DMS153 (cell line): ENCODE measurements around the gene TRIP13.
"Not testable (repeated sequence)": the region's sequence is repeated elsewhere in the genome, so short reads cannot be mapped to it uniquely, and the experiment has no call there.

ENCODE experiments used
- DNase-seq: peaks from one replicate; lab custom pipeline; 2025; lab: John Stamatoyannopoulos, UW

The TRIP13 gene

DNA sequence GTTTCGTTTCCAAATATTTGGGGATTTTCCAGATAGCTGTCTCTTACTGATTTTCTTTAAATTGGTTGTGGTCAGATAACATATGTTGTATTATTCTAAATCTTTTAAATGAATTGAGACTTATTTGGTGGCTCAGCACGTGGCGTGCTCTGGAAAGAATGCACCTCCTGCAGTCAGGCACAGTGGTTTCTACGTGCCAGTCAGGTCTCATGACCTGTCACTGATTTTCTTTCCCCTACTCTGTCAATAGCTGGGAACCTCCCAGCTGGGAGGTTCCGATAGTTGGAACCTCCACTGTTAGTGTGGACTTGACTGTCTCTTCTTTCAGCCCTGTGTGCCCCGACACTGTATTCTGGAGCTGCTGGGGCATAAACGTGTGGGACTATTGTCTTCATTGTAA, 27.6 kb downstream of the TRIP13 start:
- no peak for DNase-seq

DNA sequence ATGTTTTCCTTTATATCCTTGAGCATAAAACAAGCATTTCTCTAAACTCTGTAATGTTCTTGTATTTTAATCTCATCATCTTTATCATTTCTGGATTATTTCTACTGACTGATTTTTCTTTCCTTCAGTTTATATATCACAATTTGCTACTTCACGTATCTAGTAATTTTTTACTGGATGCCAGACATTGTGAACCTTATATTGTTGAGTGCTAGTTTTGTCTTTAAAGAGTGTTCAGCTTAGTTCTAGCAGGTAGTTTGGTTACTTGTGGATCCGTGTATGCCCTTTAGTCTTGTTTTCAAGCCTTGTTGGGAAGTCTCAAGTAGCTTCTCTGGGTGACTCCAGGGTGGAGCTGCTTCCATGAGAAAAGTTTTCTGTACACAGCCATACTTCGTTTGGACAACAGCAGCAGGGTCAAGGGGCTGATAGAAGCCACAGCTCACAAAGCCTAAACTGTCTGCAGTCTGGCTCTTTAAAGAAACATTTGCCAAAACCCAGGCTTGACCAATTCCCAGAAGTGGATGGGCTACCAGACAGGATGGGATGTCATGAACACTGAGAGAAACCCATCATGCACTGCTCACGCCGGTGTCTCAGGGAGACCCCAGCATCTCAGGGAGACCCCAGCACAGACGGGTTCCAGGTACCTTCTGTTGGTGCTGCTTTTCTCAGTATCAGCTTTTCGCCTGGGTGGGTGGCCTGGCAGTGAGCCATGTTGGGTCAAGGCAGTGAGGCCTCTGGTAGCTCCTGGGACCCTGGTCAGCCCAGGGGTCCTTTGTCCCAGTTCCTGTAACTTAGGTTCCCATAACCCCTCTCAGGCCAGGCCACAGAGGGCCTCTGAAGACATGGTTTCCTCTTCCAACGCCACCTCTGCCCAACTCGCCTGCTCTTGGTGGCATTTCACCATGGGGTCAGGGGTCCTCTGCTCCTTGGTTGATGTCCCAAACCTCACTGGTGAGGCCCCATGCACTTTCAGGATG, 29.1 kb downstream of the TRIP13 start:
- no peak for DNase-seq

DNA sequence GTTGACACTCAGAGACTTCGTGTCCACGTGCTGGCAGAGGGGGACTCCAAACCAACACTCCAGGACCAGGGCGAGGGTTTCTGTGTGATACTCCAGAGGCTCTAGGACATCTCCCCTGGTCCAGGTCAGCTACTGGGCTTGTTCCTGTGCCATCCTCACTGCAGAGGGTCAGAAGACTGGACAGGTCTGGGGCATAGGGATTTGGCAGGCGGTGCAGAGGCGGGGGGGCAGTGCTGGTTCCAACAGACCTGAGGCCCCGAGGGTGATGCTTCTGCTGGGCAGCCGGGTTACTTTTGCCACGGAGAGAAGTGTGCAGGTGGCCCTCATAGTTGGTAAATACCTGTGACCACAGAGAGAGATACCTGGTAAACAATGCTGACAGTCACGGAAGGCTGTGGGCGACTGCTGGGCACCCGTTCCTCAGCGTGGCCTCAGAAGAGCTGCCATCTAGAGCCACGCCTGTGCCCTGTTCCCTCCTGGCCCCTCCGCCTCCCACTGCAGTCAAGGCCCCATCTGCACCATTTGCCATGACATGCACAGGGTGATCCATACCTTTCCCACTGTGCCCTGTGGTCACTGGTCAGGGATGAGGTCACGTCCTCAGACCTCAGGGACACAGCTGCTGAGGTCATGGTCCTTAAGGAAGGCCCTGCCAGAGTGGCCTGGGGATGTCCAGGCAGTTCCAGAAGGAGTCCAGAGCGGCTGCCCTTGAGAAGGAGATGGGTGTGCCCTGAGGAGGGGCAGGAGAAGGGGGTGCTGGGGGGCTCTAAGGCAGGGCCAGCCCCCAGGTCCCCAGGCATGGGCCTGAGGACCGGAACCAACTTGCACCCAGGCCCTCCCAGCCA, 30.0 kb downstream of the TRIP13 start:
- DNase-seq = no peak

DNA sequence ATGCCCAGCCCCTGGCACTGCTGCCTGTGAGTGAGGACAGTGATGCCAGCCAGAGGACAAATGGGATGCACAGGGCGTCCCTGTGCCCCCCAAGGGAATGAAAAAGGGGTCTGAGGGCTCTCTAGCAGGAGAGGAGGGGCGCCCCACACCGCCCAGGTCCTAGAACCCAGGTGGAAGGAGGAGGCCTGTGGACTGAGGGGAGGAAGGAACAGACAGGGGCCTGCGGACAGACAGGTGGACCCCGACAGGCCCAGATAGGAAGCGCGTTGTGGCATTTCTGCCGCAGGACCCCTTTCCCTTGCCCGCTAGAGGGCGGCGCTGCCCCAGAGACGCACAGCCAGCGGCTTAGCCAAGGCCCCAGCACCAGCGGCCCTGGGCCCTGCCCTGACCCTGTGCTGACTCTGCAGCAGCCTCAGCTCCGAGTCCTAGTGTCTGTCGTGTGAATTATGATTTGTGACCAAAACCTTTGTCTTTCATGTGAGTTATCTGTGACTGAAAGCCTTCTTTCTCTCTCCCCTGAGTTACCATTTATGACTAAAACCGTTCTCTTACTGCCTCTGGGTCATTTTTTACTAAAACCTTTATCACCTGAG, 30.7 kb downstream of the TRIP13 start:
- DNase-seq = peak; percentile 54

DNA sequence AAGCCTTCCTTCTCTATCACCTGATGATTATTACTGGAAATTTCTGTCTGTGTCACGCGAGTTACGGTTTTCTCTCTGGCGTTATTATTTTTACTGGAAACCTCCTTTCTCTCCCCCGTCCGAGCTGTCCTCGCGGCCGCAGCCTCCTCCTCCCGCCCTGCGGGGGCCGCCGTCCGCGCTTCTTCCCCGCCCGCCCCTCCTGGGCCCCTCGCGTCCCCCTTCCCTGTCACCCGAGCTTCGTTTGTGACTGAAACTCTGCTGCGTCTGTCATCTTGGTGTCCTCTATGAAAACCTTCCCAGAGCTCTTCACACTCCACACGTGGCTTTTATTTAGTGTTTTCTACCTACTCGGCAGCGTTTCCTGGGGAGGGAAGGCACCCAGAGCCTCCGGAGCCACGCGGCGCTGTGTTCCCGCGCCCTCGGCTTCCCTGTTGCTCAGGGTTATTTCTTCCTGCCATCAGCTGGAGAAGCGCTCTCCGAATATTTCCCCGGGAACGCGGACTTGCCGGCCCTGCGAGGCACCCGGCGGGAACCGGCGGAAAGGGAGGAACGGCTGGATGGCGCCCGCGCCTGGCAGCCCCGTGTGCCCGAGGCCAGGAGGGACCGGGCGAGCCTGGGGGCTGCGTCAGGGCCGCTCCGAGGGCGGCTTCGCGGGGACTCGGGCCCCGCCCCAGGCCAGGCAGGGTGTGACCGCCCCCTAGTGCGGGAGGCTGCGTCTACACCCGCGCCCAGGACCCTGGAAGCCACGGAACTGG, 33.9 kb downstream of the TRIP13 start:
- peak; percentile 35 for DNase-seq

DNA sequence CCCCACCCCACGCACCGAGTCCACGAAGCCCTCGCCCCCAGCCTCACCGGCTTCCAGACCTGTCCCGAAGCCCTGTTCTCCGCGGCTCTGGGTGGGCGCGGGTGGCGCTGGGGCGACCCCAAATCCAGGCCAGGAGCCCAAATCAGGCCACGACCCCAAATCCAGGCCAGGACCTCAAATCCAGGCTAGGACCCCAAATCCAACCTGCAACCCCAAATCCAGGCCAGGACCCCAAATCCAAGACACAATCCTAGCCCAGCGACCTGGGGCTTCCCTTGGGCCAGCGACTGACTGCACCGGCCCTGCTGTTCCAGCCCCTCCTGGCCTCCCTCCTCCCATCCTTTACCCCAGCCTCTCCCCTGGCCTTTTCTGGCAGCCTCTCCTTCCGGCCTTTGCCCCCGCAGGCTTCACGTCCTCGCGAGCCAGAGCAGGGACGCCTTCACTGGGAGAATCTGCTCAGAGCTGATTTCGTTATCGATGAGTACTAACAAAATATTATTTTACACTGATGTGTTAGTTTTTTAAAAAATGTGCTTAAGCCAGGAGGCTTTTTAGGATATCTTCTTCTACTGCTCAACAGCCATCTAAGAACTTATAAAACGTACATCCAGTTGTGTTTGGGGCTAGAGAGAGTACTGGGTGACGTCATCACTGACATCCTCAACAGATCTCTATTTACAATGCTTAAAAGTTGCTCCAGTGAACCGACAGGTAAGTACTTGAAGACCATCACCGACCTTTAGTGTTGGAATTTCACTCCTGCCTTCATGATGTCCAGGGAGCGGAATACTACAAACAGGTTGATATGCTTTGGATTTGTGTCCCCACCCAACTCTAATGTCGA, 34.7 kb downstream of the TRIP13 start:
- DNase-seq = no peak

DNA sequence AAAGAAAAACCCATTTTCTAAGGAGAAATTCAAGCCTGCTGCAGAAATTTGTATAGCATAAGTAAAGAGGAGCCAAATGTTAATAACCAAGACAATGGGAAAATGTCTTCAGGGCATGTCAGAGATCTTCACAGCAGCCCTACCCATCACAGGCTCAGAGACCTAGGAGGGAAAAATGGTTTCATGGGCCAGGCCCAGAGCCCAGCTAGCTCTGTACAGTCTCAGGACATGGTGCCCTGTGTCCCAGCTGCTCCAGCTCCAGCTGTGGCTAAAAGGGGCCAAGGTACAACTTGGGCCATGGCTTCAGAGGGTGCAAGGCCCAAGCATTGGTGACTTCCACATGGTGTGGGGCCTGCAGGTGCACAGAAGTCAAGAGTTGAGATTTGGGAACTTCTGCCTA, 36.5 kb downstream of the TRIP13 start:
- not testable (repeated sequence) for DNase-seq

DNA sequence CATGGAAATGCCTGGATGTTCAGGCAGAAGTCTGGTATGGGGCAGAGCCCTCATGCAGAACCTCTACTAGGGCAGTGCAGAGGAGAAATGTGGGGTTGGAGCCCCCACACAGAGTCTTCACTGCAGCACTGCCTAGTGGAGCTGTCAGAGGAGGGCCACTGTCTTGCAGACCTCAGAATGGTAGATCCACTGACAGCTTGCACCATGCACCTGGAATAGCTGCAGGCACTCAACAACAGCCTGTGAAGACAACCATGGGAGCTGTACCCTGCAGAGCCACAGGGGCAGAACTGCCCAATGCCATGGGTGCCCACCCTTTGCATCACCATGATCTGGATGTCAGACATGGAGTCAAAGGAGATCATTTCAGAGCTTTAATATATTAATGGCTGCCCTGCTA, 36.9 kb downstream of the TRIP13 start:
- DNase-seq = no peak

DNA sequence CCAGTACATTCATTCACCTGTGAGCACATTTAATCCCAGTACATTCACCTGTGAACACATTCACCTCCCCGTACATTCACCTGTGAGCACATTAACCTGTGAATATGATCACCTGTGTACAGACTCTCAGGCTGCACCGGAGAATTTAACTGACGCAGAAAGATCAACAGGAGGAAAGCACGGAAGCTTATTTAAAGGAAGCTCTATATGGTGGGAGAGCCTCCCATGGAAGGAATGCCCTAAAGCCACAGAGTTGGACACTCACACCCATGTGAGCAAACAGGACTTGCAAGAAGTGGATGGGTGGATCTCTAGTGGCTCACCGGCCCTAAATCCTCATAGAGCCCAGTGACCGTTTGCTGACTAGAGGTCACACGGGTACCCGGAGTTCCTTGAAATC, 38.2 kb downstream of the TRIP13 start:
- DNase-seq = no peak

DNA sequence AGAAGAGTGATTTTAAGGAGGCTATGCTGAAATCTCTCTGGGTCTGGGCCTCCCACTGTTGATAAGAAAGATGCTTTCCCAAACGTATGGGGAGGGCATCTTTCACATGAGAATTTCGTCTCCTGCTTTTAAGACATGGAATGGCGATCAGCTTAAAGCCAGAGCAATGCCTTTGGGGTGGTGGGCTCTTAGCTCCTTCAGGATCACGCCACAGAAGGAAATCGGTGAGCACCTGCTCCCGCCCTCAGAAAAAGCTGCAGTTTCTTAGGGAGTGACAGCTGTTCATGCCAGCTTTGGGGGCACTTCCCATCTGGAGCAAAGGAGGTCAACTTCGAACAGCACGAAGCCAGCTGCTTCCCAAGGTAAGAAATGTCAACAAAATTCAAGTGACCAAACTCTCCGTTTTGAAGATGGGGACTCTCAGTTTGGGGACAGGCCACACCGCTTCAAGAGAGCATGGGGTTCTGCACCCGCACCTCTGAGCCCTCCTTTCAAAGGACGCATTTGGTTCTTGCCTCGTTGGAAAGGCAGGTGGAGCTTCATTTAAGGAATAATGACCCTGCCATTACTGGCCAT, 39.0 kb downstream of the TRIP13 start:
- DNase-seq = no peak

DNA sequence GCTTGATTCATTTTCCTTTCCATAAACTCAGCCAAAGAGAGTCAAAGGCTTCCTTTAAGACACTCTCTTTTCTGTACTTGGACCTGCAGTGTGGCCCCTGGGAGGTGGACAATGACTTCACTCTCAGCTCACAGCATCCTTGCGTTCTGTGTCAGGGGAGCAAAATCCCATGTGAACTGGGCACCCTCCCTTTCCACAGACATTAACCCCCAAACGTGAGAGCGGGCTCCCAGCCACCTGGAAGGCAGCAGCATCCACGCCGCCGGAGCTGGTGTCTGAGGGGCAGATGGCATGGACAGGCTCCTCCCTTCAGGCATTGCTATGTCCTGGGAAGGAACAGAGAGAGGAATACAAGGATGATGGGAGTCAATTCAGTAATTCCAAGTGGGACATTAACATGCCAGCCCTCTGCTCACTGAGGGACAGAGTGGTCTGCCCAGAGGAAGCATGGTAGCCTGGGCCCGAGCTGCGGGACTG, 39.5 kb downstream of the TRIP13 start:
- DNase-seq = no peak

DNA sequence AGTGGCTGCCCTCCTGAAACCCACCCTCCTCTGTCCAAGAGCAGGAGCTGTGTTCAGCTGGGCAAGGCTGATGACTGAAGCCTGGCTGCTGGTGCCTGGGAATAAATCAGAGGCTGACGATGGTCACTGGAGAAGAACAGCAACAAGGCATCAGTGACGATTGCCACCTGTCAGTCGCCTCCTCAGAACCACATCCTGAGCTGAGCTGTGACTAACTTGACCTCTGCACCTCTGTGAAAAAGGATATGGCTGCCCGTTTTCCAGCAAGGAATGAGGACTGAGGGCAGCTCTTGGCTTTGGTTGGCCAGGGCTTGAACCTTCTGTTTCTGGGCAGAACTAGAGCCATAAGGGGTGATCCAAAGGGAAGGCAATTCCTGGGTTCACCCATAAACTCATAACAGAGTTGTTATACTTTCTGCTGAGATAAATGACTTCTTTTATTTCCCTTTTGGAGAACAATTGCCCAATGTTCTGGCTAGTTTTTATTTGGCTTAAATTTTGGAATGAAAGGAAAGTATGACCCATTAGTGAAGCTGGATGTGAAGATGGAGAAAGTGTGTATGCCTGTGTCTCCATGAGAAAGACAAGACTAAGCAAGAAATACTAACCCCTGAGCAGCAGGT, 40.1 kb downstream of the TRIP13 start:
- no peak for DNase-seq

DNA sequence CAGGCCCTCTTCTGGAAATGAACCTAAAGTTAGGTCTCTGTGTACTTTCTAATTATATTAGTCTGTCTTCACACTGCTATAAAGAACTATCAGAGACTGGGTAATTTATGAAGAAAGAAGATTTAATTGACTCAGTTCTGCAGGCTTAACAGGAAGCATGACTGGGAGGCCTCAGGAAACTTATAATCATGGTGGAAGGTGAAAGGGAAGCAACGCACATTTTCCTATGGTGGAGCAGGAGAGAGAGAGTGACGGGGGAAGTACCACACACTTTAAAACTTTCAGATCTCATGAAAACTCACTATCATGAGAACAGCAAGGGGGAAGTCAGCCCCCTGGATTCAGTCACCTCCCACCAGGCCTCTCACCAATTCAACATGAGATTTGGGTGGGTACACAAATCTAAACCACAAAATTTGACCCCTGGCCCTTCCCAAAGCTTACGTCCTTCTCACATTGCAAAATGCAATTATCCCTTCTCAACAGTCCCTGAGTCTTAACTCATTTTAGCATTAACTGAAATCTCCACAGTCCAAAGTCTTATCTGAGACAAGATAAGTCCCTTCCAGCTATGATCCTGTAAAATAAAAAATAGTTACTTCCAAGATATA, 40.7 kb downstream of the TRIP13 start:
- DNase-seq = no peak

DNA sequence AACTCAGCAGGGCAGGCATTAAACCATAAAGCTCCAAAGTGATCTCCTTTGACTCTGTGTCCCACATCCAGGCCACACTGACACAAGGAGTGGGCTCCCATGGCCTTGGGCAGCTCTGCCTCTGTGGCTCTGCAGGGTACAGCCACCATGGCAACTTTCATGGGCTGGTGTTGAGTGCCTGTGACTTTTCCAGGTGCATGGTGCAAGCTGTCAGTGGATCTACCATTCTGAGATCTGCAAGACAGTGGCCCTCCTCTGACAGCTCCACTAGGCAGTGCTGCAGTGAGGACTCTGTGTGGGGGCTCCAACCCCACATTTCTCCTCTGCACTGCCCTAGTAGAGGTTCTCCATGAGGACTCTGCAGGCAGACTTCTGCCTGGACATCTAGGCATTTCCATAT, 41.3 kb downstream of the TRIP13 start:
- not testable (repeated sequence) for DNase-seq

DNA sequence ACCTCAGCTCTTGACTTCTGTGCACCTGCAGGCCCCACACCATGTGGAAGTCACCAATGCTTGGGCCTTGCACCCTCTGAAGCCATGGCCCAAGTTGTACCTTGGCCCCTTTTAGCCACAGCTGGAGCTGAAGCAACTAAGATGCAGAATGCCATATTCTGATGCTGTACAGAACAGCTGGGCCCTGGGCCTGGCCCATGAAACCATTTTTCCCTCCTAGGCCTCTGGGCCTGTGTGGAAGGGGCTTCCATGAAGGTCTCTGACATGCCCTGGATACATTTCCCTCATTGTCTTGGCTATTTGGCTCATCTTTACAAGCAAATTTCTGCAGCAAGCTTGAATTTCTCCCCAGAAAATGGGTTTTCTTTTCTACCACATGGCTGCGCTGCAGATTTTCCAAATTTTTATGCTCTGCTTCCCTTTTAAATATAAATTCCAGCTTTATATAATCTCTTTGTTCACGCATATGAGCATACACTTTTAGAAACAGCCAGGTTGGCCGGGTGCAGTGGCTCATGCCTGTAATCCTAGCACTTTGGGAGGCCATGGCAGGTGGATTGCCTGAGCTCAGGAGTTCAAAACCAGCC, 41.8 kb downstream of the TRIP13 start:
- not testable (repeated sequence) for DNase-seq

DNA sequence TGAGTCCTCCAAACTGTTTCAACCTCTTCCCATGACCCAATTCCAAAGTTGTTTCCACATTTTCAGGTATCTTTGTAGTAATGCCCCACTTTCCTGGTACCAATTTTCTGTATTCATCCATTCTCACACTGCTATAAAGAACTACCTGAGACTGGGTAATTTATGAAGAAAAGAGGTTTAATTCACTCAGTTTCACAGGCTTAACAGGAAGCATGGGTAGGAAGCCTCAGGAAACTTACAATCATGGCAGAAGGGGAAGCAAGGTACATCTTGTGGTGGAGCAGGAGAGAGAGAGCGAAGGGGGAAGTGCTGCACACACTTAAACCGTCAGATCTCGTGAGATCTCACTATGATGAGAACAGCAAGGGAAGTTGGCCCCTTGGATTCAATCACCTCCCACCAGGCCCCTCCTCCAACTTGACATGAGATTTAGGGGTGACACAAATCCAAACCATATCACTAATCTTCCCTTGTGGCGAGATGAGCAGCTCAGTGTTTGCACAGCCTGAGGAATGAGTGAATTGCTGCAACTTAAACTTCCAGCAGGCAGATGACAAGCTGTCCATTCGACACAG, 42.9 kb downstream of the TRIP13 start:
- DNase-seq = no peak

DNA sequence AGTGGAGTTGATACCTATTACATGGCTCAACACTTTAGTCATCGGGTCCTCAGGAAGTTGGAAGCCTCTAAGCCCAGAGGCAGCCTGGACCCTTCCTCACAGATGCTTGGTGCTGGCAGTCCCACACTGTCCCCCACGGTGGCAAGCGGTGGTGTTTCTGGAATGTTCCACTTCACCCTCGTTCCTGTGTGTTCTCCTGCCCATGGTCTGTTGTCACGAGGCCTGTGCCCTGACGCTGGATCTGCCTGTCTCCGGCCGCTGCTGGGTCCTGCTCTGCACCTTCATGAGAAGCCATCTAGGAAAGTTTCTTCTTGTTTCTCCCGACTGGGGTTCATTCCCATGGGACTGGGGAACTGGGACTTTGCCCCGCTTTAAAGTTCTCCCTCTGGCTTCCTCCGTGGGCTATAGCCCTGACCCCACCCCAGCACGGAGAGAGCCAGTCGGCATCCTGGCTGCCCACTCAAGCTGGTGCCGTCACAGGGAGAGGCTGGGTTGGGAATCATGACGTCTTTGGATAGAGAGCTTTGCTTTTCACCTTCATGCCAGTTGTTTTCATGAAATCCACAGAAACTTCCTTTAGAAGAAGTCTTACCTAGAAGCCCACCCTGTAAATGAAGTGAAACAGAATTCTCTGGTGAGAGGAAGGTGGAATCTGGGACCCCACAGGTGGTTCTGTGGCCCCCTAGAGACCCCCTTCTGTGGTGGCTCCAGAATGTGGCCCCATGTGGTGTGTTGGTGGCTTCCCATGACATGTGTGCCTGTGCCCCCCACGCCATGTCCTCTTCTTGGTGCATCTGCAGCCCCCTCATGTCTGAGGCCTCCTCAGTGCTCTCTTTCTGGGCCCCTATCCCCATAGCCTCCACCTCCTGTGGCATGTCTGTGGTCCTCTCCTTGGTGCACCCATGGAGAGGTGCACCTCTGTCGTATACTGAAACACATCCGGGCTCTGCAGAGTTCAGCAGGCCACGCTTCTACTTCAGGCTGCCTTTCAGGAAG, 43.8 kb downstream of the TRIP13 start:
- no peak for DNase-seq
